ENCODE results near the gene CD47.

The CD47 gene

DNA sequence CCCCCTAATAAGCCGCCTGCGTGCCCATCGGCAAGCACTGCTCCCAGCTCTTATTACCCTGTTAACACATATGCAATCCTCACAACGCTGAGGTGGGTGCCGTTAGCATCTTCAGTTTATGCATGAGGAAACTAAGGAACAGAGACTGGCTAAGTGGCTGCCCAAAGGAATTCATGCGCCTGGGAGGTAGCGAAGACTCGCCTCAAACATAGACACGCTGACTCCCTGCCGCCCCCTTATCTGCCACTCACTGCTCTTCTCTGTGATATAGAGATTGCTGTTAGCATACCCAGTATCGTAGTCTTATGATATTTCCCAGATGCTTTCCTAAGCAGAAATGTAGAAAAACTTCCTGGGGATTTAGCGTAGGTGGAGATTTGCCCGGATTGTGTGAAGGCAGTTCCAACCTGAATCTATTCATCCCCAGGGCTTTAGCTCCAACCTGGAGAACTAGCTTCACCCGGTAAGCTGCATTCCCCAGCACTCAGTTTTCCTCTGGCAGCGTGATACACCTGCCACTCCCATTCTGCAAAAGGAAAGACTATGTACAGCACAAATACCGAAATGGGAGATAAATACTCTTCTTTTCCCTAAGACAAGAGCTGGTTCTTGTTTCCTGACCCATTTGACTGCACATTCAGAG lies 23.7 kb upstream of the CD47 start:
- no peak for DNase-seq

DNA sequence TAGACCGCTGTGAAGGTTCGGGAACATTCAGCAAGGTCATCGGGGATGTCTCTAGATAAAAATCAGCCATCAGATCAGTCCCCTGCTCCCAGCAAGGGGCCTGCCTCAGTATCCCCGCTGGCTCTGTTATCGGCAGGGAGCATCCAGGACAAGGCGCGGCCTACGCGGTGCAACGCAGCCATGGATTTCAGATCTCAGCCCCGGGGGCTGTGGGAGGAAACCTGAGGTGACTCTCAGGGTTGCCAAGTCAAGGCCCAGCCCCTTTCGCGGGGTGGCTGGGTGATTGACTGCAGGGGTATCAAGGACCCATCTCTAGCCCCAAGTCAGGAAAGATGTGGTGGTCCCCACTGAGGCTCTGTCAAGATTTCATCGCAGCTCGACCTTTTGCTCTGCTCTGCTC lies 23.1 kb upstream of the CD47 start:
- no peak for DNase-seq

DNA sequence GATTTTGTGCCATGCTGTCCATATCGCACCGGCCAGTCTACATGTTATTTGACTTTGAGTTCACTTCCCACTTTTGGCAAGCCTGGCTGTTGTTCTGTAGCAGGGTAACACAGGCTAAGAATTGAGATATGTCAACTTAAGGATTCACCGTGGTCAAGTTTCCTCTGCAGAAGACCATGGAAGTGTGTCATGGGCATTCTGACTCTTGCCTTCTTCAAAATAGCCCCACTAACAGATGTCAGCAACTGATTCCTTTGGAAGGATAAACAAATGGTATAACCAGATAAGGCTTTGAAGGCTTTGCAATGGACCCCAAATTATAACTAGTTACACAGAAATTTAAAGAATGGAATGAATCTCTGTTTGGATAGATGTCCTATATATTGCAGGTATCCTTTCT lies 20.1 kb upstream of the CD47 start:
- DNase-seq = no peak

DNA sequence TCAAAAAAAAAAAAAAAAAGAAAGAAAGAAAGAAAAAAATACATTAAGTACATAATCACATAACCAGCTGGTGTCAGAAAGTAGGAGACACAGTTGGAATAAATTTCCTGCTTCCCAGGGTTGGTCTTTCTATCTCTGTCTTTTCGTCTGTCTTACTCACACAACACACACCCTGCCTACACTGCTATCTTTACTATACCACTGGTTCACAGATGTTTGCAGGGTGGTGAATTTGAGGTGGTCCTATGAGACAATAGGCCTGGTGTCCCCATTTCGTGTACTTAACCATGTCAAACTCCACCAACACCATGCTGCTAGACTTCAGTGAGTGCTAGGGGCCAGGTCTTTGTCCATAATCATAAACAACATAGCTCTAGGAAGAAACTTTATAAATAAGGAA lies 17.6 kb upstream of the CD47 start:
- no peak for DNase-seq

DNA sequence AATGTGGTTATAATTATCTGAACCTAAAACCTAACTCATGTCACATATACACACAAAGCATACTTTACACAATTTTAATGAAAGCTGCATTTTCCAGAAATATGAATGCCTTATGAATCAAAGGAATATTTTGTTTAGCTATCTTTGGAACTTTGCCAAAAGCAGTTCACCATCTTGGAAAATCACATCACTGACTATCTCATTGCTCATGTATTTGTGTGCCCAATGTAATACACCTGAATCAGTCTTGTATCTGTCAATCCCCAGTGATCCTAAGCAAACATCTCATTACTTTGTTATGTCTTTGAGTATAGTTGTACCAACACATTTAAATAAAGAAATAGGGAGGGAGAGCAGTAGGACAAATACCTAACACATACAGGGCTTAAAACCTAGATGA lies 15.6 kb upstream of the CD47 start:
- no peak for DNase-seq

DNA sequence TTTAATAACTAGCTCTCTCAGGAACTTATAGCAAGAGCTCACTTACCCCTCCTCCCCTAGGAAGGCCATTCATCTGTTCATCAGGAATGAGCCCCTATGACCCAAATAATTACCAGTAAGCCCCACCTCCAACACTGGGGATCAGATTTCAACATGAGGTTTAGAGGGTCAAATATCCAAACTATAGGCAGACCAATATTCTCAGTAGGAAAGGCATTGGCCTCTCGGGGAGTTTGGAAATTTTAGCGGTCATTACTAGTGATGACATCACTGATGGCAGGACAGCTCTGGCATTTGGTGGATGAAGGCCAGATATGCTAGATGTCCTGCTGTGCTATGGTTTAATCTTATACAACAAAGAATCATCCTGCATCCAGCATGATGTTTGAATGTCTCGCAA lies 15.2 kb upstream of the CD47 start:
- no peak for DNase-seq

DNA sequence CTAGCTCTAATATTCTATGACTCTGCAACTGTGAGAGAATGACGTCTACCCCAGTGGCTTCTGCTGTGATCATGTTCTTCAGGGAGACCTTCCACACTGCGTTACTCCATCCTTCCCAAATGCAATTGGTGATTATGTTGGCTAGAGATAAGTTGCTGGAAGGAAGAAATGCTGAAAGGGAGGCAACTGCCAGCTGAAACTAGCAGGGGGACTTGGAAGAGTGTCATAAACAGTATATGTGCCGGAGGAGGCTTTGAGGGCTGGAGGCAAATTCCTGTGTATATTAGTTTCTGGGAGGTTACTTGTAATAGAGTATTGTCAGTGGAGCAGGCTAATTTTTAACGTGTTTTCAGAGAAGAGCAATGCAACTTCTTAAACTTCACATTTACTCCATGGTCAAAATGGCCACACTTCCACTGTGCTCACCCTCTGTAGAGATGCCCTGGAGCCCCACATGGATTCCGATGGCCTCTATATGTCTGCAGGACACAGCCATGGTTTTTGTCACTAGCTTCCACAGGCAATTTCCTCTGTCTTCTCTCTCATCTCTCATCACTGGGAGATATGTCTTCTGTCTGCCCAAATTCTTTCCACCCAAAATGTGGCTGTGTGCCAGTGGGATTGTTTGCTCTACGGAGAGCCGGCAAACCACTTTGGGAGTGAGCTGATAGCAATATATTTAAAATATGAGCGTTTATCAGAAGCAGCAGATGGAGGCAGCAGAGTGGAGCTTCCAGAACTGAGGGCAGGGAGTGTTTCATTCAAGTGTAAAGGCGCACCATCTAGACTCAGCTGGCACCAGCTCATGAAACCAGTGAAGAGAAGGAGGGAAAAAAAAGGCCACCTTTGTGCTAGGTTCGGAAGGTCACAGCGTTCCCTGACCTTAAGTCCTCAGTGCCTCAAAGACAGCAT lies 13.3 kb upstream of the CD47 start:
- no peak for DNase-seq

DNA sequence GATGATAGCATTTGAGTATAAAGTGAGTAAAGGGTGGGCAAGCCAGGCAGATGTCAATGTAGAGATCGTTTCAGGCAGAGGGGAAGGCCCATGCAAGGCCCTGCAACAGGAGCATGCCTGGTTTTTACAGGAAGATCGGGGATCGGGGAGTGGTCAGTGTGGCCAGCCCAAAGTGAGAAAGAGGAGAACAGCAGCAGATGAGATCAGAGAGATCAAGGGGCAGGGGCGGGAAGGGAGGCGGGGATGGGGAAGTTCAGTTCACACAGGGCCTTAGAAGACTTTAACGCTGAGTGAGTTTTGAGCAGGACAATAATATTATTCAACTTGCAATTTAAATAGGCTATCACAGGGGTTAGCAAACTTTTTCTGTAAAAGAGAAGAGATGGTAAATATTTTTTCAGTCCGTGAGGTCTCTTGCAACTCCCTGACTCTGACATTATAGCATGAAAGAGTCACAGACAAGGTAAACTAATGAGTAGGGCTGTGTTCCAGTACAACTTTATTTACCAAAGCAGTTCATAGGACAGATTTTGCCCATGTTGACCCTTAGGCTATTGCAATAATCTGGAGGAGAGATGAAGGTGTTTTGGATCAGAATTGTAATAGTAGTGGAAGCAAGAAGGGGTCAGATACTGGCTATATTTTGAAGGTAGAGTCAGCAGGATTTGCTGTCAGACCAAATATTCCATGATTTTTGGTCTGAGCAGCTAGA lies 12.4 kb upstream of the CD47 start:
- DNase-seq = no peak

DNA sequence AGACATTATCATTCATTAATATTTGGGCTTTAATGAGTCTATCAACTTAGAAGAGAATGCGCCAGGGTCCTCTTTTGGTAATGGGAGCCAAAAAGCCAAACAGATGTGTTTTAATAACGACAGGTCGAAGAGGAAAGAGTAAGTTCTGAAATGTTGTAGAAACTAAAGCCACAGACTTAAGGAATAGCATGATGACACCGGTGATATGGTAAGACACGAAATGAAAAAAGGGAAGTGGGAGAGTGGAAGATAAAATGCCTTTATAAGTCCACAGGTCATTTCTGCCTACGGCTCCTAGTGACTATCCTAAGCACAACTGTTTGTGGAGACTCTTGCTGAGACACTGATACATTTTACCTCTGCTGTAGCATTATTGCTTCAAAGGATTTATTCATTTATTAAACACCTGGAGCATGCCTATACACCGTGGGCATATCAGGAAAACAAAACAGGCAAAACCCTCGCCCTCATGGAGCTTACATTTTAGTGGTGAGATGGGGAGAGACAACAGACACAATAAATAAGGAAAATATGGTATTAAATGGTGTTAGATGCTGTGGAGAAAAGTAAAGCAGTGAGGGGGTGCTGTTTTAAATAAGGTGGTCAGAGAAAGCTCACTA lies 11.7 kb upstream of the CD47 start:
- DNase-seq = no peak

DNA sequence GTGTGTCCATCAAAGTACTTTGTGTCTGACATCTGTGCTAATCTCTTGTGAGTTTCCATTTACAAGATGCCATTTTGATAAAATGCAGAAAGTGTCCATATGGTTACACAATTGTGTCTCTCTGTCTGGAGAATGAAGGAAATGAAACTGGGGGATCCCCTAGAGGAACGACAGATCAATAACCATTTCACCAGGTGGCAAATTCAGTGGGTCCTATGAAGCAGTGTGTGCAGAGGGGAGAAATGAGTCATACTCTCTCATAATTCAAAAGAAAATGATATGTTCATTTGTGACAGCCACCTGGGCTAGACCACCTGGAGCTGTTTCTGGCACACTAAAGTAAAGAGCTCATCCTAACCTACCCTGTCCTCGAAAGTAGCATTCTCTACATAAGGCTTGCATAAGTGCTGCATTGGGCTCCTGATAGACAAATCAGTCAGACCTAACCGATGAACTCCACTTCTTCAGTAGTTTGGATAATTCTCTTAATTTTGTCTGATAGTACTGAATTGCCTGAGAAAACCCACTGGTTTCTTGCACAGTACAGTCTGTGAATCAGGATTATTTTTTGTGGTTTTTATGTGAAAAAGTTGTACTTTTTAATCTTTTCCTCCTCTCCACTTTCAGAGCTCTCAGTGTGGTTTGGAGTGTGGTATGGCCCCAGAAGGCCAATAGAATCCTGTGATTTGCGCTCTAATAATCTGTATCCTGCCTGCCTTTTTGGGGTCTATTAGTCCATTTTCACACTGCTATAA lies 10.3 kb upstream of the CD47 start:
- peak; percentile 17 for DNase-seq

DNA sequence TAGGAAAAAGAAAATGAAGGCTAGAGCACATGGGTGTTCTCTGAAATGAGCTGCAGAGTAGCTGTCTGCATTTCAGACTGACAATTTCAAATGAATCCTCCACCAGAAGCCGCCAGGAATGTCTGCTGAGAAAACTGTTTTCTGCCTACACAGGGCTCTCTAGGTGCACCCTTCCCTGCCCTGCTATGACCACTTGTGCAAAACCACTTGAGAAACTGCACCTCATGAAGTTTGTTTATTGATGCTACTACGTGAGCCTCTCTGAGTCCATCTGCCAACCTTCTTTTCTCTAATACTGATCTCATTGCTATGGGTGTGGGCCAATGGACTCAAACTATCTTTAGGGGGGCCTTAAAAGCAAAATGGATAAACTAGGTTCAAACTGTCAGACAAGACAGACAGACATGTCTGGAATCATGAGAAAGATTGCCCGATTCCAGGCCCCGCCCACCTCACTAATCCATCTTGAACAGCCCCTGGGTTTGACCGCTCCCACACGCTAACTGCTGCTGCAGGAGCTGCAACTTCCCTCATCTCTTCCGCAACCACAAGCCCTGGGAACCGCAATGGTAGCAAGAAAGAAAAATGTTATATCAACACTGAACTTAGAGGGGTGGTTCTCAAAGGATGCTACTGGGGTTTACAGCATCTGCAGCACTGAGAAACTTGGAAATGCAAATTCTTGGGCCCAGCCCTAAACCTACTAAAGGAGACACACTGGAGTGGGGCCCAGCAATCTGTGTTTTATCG lies 9.0 kb upstream of the CD47 start:
- DNase-seq = no peak

DNA sequence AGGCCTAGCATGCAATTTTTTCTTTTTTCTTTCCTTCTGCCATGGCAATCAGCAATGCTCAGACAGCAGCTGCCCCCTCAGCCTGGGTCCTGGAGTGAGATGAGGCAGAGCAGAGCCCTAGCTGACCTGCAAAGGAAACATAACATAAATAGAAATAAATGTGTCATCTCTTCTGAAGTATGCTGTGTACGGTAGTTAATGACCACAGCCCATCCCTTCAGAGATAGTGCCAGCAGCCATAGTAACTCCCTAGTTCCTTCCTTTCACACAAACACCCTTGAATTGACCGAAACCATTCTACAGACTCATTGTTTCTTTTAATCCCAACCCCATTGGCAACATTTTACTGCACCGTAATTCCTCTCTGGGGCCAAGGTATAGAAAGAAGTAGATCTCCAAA lies 8.4 kb upstream of the CD47 start:
- no peak for DNase-seq

DNA sequence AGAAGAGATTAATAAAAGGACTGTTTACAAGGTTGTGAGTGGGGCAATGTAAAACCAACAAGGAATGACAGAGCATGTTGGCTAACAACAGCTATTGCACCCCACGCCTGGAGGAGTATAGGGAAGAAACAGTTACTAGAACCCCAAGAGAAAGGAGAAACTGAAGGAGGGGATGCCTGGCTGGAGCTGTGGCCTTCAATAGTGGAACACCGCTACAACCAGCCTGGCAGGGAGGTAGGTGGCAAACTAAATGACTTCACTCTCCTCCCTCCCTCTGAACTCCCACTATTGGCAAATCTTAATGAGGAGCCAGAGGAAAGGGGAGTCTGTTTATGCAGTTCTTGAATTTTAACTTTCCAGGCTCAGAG lies 7.2 kb upstream of the CD47 start:
- no peak for DNase-seq

DNA sequence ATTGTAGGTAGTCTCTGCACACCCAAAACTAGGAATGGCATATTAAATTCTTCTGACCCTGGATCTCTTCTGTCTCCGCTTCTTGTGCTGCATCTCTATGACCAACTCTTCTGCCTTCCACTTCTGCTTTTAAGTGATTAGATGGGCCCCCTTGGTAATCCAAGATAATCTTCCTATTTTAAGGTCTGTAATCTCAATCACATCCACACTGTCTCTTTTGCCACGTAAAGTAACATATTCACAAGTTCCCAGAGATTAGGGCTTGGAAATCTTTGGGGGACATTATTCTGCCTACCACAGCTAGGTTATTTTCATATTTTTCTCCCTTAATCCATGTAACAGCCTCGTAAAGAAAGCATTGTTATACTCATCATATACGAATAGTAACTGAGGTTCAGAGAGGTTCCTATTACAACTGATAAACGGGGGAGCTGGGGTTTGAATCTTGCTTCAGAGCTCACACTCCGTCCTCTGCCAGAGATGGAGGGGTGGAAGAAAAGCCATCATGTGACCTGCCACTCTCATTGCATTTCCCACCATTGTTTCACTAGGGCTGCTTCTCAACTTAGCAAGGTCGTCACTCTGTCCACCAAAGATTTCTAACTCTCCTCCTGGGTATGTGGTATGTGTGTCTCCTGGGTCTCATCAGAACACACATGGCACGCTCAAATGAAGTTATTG lies 6.6 kb upstream of the CD47 start:
- DNase-seq = no peak

DNA sequence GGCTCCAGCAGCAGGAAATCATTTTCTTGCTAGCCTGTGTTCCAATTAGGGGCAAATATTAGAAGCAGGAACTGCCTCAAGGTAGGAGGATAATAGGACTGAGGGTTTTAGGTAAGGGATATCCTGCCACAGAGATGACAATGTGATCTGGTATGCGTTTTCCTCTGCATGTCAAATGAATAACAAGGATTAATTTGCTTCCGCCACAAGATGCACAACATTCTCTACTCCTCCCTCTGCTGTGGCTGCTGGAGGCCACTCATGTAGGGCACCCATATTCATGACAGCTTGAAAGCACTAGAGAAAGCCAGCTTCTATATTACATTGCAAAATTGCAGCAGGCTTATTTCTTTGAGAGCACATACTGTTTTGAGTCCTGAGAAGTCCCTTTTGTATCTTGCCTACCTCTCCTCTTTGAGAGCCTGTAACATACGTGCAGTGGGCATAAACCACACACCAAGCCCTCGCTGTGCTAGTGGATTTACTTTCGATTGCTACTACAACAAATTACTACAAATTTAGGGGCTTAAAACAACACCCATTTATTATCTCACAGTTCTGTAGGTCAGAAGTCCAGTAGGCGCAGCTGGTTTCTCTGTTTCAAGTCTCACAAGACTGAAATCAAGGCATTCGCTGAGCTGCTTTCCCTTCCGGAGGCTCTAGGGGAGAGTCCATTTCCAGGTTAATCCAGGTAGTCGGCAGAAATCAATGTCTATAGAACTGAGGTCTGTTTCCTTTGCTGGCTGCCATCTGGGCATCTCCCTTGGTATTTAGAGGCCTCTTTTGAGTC lies 5.9 kb upstream of the CD47 start:
- no peak for DNase-seq

DNA sequence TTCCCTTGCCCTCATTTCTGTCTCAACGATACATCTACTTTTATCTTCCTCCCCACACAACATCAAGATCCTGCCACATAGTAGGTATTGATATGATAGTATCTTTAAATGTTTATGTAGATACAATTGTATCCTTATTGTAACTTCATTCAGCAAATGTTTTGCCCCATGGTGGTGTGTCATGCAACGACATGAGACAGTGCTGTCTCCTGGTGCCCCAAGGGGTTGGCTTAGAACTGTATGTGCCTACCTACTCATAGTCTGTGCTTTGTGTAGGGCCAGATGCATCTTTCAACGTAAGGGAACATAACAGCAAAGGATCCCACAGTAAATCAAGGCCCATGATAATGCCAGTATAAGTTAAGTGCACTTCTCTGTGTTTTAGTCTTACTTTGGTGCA lies 2.8 kb upstream of the CD47 start:
- no peak for DNase-seq

DNA sequence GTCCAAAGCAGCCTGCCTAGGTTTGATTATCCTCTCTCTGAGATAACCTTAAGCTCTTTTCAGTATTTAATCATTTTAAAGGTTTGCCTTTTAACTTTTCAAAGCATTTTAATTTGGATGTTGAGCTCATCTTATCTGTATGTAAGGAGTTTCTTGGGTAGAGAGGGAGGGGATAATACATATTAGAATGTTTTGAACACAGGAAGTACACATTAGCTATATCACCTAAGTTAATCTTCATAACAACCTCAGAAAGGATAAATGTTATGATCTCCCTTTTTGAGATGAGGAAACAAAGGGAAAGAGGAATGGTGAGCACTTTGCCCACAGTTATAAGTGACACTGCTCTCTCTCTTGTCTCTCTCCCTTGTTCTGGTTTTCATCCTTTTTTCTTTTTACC lies 2.2 kb upstream of the CD47 start:
- no peak for DNase-seq

DNA sequence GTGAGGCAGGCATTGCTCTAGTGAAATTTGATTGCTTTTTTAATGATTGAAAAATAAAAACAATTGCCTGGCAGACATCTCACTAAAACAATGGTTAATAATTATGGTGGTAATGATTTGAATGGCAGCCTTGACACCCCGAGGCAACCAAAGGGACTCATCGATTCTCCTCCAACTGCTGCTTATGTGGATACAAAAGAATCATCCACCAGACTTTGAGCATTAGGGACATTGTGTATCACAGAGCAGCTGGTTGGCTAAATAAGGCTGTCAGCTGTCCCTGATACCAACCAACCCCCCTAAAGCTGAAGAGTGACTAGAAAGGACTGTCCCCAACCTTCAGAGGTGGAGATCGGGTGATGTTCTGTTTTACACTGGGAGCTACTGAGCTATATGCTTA lies 1.7 kb upstream of the CD47 start:
- DNase-seq = no peak

DNA sequence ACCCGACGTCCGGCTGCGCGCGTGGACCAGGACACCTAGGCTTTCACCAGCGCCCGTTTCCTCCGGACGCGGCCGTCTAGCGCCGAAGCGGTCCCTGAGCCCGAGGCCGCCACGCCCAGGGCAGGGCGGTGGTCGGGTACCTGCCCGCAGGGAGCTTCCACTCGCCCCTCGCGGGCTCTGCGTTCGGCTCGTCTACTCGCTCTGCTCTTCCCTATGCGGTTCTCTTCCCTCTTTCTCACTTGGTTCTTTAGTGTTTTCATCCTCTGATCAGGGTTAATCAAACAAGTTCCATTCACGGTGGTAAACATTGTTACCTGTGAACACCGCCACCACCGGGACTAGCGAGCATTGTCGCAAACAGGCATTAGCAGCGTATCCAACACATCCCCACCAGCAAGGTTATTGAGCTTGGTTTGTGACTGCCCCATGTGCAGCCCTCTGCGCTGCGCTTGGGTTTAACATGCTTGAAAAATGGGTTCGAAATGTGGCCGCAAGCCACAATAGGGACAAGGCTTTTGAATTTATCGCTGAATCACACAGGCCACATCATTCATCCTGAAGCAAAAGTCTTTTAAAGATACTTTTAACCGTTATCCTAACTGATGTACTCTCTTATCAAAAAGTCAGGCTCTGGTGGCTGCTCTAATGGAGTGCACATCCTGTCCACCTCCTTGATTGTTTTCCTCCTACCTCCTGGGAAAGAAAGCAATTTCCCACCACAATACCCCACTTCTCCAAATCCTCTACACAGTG lies 843 bp upstream of the CD47 start:
- peak; percentile 37 for DNase-seq
